ENCODE data around the gene TTC27.
A peak's percentile ranks its signal among the peaks of the same experiment; 100 is the strongest.
"Not testable (repeated sequence)": the region's sequence is repeated elsewhere in the genome, so short reads cannot be mapped to it uniquely, and the experiment has no call there.

Gene TTC27

GRCh38 chr2:32720771-32721170 is 92.9 kb downstream of the TTC27 start:
- DNase-seq (ENCODE audit: low read depth): no peak

GRCh38 chr2:32721376-32721775 is 93.5 kb downstream of the TTC27 start:
- DNase-seq (ENCODE audit: low read depth): no peak

- no peak for DNase-seq (ENCODE audit: low read depth)
Observed at GRCh38 chr2:32723467-32724079, 95.7 kb downstream of the TTC27 start.

- not testable (repeated sequence) for DNase-seq (ENCODE audit: low read depth)
Observed at GRCh38 chr2:32726678-32727077, 98.8 kb downstream of the TTC27 start.

- no peak for DNase-seq (ENCODE audit: low read depth)
Observed at GRCh38 chr2:32727157-32727556, 99.3 kb downstream of the TTC27 start.

- not testable (repeated sequence) for DNase-seq (ENCODE audit: low read depth)
Observed at GRCh38 chr2:32730958-32731357, 103.1 kb downstream of the TTC27 start.

GRCh38 chr2:32732120-32732519 is 104.3 kb downstream of the TTC27 start:
- no peak for DNase-seq (ENCODE audit: low read depth)

- DNase-seq (ENCODE audit: low read depth): no peak
Observed at GRCh38 chr2:32732912-32733472, 105.1 kb downstream of the TTC27 start.

GRCh38 chr2:32735348-32735747 is 107.5 kb downstream of the TTC27 start:
- no peak for DNase-seq (ENCODE audit: low read depth)

- no peak for DNase-seq (ENCODE audit: low read depth)
Observed at GRCh38 chr2:32738939-32739338, 111.1 kb downstream of the TTC27 start.

- no peak for DNase-seq (ENCODE audit: low read depth)
Observed at GRCh38 chr2:32739664-32740063, 111.8 kb downstream of the TTC27 start.

- DNase-seq (ENCODE audit: low read depth): no peak
Observed at GRCh38 chr2:32741575-32741974, 113.7 kb downstream of the TTC27 start.

- DNase-seq (ENCODE audit: low read depth): no peak
Observed at GRCh38 chr2:32742376-32742775, 114.5 kb downstream of the TTC27 start.

- DNase-seq (ENCODE audit: low read depth): no peak
Observed at GRCh38 chr2:32743480-32744236, 115.8 kb downstream of the TTC27 start.

- DNase-seq (ENCODE audit: low read depth): no peak
Observed at GRCh38 chr2:32745191-32745590, 117.3 kb downstream of the TTC27 start.

- DNase-seq (ENCODE audit: low read depth): no peak
Observed at GRCh38 chr2:32745675-32746074, 117.8 kb downstream of the TTC27 start.

GRCh38 chr2:32746669-32747068 is 118.8 kb downstream of the TTC27 start:
- DNase-seq (ENCODE audit: low read depth): peak; percentile 16

- DNase-seq (ENCODE audit: low read depth): no peak
Observed at GRCh38 chr2:32748158-32748557, 120.3 kb downstream of the TTC27 start.

GRCh38 chr2:32750880-32751279 is 123.0 kb downstream of the TTC27 start:
- DNase-seq (ENCODE audit: low read depth): no peak

- no peak for DNase-seq (ENCODE audit: low read depth)
Observed at GRCh38 chr2:32752205-32752604, 124.4 kb downstream of the TTC27 start.

- no peak for DNase-seq (ENCODE audit: low read depth)
Observed at GRCh38 chr2:32752952-32753351, 125.1 kb downstream of the TTC27 start.

GRCh38 chr2:32754676-32755075 is 126.8 kb downstream of the TTC27 start:
- DNase-seq (ENCODE audit: low read depth): not testable (repeated sequence)

- DNase-seq (ENCODE audit: low read depth): no peak
Observed at GRCh38 chr2:32755666-32756065, 127.8 kb downstream of the TTC27 start.
